Iris pigment epithelial cell (primary cell): Measurements from ENCODE around the gene TEKT3.

ENCODE experiments used
- DNase-seq: peaks from one replicate; pipeline ENCODE4 v3.0.0-alpha.2; 2011; ENCODE audit warnings: low read depth

Gene TEKT3

DNA sequence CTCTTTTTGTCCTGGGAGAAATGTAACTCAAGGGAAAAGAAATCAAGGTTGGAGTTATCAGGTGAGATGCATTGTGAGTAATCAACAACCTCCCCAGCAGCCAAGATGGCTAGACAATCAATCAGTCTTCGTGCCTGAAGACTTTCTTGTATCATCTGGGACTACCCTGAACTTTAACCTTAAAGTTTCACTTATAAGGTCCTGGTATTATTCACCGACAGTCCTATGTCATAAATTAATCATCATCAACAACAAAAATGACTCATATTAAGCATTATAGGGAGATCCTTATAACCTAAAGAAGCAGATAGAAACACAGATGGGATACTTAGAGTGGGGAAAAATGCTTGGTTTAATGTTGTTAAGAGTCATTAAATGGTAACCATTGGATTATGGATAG, 7.7 kb upstream of the TEKT3 start:
- no peak for DNase-seq

DNA sequence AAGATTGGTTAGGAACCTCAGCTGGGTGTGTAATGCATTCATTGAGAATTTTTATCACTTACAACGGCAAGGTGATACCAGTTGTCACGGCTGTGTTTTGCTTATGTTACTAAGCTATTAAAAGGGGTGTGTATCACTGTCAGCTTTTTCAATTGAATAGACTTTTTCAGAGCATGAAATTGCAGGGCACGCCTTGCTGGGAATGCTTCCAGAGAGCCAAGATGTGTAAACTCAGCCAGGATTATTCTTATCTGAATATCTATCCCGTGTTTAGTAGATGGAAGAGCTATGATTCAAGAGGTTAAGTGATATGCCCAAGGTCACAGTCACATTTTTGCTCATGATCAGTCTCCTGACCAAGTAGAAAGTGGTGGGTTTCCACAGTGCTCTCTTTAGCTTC, 6.6 kb upstream of the TEKT3 start:
- DNase-seq, result peak; percentile 57

DNA sequence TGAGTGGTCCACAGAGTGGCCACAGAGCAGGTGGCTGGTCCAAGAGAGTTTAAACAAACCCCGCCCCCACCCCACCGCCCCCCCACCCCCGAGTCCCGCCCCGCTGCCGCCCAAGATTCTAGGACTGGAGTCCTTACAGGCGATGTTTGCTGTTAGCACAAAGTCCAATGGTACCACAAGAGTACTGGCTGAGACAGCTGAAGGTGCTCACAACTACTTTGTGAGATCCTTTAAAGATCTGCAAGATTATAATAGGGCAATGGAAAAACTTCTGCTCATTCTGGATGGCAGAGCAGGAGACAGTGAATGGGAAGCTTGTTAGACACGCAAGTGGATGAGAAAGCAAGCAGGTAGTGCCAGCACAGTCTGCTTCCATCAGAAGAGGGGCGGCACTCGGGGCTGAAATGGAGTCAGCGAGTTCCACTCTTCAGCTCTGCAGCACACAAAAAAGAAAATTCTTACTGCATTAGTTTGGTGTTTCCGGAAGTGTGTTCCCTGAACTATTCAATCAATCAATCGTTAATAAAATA, 4.7 kb upstream of the TEKT3 start:
- no peak for DNase-seq

DNA sequence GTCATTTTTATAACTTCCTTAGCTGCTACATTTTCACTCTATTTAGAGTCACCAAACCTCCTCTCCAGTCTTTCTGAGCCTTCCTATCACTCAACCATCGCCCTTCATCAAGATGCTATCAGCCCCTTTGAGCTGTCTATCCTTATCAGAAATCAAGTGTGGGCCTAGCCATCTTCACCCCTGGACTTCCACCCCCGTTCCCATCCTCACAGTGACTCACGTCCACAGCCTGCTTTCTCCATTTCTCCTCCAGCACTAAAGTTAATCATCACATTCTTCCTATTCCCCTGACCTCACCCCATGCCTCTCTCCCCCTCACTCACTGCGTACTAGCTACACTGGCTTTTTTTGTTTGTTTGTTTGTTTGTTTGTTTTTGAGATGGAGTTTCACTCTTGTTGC, 2.4 kb upstream of the TEKT3 start:
- DNase-seq, result peak; percentile 80

DNA sequence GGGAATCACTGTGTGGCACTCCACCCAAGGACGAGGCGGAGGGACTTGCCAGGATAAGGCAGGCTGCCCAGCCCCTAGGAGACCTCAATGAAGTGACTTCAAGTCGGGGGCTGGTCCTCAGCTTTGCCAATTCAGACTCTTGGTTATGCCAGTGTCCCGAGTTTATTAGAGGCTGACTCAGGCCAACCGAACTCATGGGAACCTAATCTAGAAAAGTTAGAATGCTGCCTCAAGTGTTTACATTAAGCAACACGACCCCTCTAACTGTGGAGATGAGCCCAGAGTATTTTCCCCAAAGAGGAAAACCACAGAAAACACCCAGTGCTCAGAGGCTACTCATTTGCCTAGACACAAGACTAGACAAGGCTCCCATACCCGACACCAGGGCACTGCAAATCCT, 1.1 kb upstream of the TEKT3 start:
- DNase-seq, result peak; percentile 10

DNA sequence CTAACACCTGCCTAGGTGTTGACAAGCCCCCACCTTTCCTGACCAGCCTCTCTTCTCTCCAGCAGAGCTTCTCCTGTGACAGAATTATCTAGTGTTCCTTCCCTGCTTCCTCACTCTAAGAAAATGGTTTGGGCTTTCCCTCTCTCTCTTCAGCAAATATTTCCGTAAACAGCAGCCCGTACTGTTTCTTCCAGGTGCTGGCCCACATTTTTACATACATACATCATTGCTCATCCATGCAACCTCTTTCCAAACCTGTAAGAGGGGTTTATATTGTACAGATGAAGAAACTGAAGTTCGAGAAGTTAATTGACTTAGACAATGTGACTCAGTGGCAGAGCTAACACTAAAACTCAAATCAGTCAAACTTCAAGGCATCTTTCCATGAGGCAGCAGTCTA, 569 bp upstream of the TEKT3 start:
- DNase-seq, result no peak

DNA sequence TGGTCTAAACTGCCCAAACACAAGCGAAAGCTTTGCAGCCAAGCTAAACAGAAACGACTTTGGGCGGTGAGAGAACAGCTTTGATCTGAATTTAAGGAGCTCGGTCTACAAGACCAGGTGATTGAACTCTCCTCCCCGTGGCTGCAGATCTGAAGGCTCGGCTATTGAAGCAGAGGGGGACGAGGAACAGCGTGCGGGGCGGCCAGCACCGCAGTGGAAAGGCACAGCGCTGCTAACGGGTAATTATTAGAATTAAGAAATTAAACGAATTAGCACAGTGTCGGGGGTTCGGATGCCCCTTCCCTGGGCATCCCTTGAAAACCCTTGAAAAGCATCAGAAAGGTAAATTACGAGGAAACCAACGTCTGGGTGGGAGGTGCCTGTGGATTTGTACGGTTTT, 431 bp downstream of the TEKT3 start:
- peak; percentile 6 for DNase-seq

DNA sequence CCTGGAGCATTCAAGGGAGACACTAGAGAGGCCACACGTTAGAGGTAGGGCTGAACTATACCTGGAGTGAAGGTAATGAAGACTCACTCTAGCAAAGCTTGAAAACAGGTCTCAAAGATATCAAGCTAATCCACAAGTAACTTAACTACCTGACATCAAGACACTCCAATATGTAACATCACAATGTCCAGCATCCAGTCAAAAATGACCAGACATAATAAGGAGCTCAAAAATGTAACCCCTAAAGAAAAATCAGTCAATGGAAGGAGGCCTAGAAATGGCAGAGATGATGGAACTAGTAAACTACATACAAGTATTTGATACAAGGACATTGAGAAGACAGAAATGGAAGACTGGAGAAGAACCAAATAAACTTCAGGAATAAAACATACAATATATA, 6.0 kb downstream of the TEKT3 start:
- DNase-seq, result no peak

DNA sequence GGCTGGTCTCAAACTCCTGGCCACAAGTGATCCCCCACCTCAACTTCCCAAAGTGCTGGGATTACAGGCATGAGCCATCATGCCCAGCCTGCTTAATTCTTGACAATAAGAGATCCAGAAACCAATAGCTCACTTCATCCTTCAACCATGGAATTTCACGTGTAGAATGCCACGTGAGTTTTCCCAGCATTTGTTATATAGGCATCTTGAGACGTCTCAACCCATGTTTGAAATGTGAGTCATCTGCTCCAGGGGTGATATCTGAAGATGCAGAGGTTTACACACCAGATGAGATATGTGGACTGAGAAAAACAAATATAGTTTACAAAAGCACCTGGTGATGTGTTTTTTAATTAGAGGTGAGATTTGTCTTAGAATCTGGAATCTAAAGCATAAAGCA, 7.1 kb downstream of the TEKT3 start:
- DNase-seq, result peak; percentile 9

DNA sequence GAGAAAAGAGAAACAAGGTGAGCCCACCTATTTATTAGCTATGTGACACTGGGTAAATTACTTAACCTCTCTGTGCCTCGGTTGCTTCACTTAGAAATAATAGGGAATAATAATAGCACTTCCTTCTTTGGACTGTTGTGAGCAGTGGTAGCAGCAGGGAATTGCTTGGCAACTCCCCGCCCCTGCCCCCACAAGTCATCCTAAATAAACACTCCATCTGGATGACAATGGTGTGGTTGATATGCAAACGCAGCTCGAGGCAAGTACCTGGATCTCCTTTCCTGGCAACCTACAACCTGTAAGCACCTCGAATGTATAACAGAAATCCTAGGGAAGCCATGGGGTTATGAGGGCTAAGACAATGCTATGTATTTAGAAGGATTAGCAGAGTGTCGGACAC, 9.1 kb downstream of the TEKT3 start:
- no peak for DNase-seq

DNA sequence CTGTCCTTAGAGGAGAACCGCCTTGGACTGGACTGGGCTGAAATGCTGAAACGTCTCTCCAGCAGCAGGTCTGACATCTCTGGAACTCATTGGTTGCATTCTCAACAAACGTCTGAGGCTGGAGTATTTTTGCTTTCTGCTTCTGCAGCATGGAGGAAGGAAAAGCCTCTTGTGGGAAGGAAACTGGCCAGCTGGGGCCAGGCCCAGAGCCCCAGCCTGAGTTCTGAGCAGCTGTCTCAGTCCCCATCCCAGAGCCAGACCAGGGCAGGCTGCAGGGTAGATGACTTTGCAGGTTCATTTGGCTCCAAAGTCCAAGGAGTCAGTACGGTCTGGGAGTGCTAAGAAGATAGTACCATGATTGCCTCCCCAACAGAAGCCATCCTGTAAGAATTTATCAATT, 18.3 kb downstream of the TEKT3 start:
- DNase-seq, result no peak

DNA sequence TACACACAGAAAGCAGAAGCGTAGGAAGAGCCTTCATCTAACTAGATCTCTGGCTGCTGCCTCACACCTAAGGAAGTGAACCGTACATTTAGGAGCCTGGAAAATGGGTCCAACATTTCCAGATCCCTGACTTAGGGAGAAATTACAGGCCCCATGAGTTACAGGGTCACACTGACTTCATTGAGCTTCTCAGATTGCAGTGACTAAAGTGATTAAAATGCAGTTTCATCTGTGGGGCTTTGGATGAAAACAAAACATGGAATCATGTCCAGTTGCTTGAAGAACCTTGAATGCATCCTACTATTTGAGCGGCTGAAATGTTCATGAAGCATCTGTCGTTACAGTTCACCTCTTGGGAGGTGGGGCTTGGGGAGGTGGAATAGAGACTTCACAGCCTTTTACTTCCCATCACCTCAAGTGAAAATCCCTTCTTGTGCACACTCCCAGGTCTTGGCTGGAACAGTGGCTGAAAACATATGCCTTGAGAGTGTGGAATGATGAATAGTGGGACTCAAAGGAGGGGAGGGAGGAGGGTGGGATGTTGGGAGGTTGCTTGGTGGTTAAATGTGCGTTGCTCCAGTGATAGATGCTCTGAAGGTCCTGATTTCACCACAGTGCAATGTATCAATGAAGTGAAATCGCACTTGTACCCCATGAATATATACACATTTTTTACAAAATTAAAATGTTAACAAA, 19.7 kb downstream of the TEKT3 start:
- peak; percentile 71 for DNase-seq

DNA sequence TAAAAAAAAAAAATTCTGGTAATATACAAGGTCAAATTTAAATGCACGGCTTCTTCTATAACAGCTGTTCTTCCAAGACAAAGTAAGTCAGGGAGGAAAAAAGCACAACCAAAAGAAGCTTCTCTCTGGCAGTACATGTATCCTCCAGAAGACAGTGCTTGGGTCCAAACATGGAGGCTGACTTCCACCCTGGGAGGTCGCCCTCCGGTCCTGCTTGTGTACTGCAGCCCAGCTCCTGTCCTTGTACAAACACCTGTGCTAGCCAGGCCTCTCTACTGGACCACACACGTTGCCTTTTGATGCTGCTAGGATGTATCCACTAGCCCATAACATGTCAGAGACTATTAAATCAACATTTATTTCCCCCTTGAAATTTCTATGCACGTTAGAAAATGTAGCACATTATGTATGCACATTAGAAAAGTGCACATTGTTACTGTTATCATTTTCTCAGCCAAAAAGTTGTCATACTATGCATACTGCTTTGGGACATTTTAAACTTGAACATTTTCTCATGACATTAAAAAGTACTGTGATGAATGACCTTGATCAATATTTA, 21.9 kb downstream of the TEKT3 start:
- DNase-seq, result no peak

DNA sequence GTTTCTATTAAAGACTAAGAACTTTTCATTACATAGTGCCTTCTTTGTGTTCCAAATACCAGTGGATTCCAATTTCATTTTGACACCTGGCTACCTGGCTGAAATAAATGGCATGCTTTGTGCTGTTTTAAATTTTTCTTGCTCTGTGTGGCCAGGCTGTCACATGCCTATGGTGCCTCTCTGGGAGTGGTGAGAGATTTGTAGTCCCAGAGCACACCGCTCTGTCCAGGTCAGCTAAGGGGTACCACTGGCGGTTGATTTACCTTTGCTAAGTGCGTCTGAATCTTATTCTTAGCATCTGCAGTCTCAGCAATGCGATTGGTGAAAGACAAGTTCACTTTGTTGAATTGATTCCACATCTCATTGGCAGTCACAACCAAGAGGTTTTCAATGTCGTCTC, 29.4 kb downstream of the TEKT3 start:
- DNase-seq, result no peak

DNA sequence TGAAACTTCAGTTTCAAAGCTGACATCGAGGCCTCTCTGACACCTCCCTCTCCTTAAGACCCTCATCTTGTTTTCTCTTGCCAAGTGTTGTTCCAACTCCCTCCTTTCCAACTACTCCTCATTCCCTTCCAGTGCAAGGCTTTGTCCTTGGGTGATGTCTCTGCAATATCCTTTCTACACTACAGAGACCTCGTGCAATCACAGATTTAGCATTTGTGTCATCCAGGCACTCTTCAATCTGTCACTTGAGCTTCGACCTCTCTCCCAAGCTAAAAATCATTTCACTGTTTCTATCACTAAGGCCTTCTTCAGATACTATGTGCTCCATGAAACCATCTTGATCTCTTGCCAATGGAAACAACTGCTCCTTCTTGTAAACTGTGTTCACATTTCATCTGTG, 31.6 kb downstream of the TEKT3 start:
- DNase-seq, result peak; percentile 12

DNA sequence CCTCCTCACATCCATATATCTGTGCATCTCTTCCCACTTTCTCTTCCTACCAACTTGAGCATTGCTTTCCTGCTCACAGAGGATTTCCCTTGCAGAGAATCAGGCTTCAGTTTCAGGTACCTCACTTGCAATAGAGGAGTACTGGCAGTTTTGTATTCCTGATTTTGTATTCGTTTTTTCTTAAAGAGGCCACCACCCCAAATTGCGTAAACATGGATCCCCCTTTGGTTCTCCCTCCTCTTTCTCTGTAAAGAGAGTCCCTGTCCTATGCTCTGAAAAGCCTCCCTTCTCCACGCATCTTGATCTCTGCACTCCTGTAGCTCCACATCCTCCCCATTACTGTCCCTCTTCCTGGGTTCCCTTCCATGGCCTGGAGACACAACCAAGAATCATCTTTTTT, 32.2 kb downstream of the TEKT3 start:
- no peak for DNase-seq

DNA sequence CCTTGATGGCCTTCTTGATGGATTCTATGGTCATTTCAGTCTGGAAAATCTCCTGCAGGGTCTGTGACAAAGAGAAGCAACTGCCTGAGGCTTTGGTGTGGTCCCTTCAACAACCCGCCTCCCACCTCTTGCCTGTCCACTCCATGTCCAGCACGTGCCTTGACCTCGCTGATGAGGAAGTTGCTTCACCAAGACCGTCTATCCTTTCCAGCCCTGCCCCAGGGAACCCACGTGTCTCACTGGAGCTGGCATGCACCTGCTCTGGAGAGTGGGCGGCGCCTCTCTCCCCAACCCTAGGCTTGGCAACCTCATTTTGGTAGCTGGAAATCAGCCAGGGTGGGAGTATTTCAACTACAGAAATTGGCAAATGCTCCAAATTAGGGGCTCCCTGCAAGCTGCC, 32.6 kb downstream of the TEKT3 start:
- no peak for DNase-seq

DNA sequence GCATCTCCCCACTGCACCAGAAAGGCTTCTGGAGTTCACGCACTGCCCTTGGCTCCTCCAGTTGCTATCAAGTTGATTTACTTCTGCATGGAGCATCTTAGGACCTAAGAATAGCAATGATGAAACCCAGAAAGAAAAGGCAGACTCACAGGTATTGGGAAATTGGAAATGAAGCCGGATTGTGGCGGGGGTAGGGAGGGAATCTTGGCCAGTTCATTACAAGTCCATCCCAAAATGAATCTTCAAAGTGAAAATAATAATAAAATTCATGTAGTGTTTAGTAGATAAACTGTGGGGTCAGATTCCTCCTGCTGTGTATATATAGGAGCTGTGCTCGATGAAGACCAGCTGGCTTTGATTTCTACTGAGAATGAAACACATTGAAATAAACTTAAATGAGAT, 33.7 kb downstream of the TEKT3 start:
- no peak for DNase-seq

DNA sequence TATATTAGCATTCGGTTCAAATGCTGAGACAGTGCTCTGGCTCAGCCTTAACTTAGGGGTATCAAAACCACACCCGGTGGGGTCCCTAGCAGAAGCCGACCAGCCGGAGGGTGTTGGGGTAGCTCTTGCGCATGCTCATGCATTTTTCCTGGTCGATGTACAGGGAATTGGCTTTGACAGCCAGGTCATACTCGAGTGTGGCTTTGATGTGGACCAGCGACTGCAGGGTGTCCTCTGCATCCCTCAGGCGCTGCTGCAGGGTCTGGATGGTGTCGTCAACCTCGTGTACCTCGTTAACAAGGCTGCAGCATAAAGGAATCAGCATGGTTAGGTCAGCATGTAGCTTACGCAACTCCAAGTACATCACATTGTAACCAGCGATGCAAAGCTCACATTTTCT, 37.5 kb downstream of the TEKT3 start:
- no peak for DNase-seq

DNA sequence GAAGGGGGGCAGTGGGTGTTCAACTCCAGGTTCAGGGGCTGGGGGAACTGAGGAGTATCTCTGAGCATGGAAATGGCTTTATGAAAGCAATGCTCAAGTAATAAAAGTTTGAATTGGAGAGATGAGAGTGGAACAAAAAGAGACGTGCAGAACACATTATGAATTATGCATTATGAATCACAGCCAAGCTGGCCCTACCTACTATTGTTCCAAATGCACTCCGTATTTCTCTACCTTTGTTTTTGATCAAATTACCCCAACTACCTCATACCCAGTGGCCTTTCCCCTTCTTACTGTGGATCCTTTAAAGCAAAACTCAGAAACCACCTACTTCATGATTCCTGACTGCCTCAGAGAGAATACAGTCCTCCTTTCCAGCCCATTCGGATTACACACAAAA, 38.1 kb downstream of the TEKT3 start:
- no peak for DNase-seq

DNA sequence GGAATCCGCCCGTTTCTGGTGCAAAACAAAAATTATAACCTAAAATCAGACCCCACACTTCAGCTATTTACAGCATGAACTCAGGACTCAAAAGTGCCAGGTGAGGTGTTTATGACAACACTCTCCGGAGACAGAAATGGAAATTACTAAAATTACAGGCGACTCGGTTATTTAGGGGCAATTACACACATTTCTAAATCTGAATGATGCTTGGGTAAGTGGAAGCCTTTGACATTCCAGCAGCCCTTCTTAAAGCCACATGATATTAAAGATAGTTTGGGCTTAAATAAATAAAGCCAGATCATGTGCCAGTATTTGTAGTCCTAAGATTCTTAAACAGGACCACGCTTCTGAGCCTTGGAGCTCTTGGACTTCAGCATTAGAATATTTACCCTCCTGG, 39.6 kb downstream of the TEKT3 start:
- DNase-seq, result no peak

DNA sequence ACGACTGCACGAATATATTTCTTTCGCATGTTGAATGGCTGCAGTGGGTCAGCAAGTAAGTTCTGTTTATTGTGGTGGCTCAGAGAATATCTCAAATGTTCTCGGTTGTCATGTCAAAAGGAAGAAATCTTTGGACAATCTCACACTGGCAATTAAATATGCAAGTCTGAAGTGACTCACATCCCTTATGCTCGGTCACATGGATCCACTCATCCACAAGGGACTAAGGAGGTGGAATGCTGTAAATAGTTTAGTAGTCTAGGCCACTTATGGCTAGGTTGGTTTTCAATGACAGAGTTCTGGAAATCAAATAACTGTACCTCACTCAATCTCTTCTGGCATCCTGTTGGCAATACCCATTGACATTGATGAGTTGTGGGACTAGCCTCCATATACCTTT, 43.2 kb downstream of the TEKT3 start:
- peak; percentile 75 for DNase-seq

DNA sequence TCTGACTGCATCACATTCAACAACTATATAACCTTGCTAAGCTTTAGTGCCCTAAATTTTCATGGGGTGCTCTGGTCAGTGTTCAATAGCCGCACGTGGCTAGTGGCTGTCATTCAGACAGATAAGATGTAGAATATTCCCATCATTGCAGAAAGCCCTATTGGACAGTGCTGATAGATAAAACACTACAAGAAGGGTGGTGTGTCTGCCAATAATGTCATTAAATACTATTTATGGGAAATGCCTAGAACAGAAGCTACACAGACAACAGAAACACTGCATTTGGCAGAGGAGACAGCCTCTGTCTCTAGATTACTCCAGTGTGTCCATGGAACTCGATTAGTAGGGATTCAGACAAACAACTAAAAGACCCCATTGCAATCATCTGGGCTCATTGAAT, 47.8 kb downstream of the TEKT3 start:
- DNase-seq, result no peak

DNA sequence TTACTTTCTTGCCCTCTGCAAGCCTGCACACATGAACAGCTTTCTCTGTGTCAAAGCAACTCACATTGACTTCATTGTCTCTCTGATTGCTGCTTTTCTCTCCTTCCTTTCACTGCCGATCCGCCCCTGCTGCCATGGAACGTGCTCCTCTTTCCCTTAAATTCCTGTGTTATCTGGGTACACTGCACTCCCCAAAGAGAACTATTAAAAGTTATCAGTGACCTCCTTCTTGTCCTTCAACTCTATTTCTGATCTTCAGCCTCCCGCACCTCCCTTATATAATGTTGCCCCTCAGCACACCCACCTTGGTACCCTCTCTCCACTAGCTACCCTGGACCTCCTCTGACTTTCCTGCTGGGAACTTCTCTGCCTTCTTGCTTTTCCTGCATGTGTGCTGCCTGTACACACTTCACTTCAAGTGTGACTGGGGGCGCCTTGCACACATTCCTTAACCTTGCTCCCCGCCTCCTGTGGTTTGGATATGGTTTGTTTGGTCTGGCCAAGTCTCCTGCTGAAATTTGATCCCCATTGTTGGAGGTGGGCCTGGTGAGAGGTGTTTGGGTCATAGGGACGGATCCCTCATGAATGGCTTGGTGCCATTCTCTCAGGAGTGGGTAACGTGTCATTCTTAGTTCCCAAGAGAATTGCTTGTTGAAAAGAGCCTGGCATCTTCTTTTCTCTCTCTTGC, 49.6 kb downstream of the TEKT3 start:
- peak; percentile 55 for DNase-seq
